Left kidney (tissue), 8 donors: ENCODE results near the gene SMIM21. TPM values are rescaled to one million over a fixed set of nuclear protein-coding genes. Genes with fewer than 3 reads are reported as not detected.

Source experiments
- DNase-seq: peaks from one replicate; pipeline ENCODE4 v3.0.0-alpha.2; 2013
- long read RNA-seq, 8 donors: transcript quantifications; one replicate each; lab custom pipeline, GENCODE V29; 2026
- polyA plus RNA-seq: library from polyadenylated mRNA; unstranded; fragments of 120-200 nt; gene quantifications from one replicate; pipeline ENCODE4 v1.2.1, GENCODE V29; 2013; ENCODE audit not compliant: insufficient read length

SMIM21 gene
- 0.17 TPM for polyA plus RNA-seq
- long read RNA-seq, donor 1, result 0 reads
- long read RNA-seq, donor 2, result 0 reads
- long read RNA-seq, donor 3, result 0 reads
- long read RNA-seq, donor 4, result 0 reads
- long read RNA-seq, donor 5, result 0 reads
- long read RNA-seq, donor 6, result 0 reads
- long read RNA-seq, donor 7, result 0 reads
- long read RNA-seq, donor 8, result 0 reads

GRCh38 chr18:75427603-75428002 lies at the start of gene SMIM21:
Gene SMIM21, minus strand, starts transcription at chr18:75427703. Its CDS starts 140 bp downstream, at chr18:75427563.
- DNase-seq, result no peak

- DNase-seq, result no peak
Observed at GRCh38 chr18:75475228-75475627, 47.7 kb upstream of the SMIM21 start.

GRCh38 chr18:75474332-75474731 lies 46.8 kb upstream of the SMIM21 start:
- no peak for DNase-seq

- DNase-seq, result no peak
Observed at GRCh38 chr18:75473316-75473715, 45.8 kb upstream of the SMIM21 start.

- DNase-seq, result no peak
Observed at GRCh38 chr18:75472906-75473305, 45.4 kb upstream of the SMIM21 start.

GRCh38 chr18:75472396-75472795 lies 44.9 kb upstream of the SMIM21 start:
- no peak for DNase-seq

GRCh38 chr18:75471850-75472249 lies 44.3 kb upstream of the SMIM21 start:
- DNase-seq, result no peak

- no peak for DNase-seq
Observed at GRCh38 chr18:75467851-75468250, 40.3 kb upstream of the SMIM21 start.

- DNase-seq, result no peak
Observed at GRCh38 chr18:75467281-75467795, 39.8 kb upstream of the SMIM21 start.

- DNase-seq, result no peak
Observed at GRCh38 chr18:75464356-75464755, 36.9 kb upstream of the SMIM21 start.

- no peak for DNase-seq
Observed at GRCh38 chr18:75462178-75462832, 34.8 kb upstream of the SMIM21 start.

GRCh38 chr18:75456199-75456631 lies 28.7 kb upstream of the SMIM21 start:
- no peak for DNase-seq

- DNase-seq, result no peak
Observed at GRCh38 chr18:75455249-75456198, 28.0 kb upstream of the SMIM21 start.

GRCh38 chr18:75454022-75454795 lies 26.7 kb upstream of the SMIM21 start:
- no peak for DNase-seq

- no peak for DNase-seq
Observed at GRCh38 chr18:75450906-75451305, 23.4 kb upstream of the SMIM21 start.

GRCh38 chr18:75441896-75442295 lies 14.4 kb upstream of the SMIM21 start:
- DNase-seq, result no peak

- no peak for DNase-seq
Observed at GRCh38 chr18:75439348-75439747, 11.8 kb upstream of the SMIM21 start.

GRCh38 chr18:75438891-75439290 lies 11.4 kb upstream of the SMIM21 start:
- DNase-seq, result no peak

GRCh38 chr18:75437979-75438378 lies 10.5 kb upstream of the SMIM21 start:
- DNase-seq, result no peak

GRCh38 chr18:75433098-75433497 lies 5.6 kb upstream of the SMIM21 start:
- DNase-seq, result no peak

GRCh38 chr18:75429975-75430374 lies 2.5 kb upstream of the SMIM21 start:
- no peak for DNase-seq

GRCh38 chr18:75428490-75428889 lies 987 bp upstream of the SMIM21 start:
- no peak for DNase-seq
